HCT116 (cell line): Measurements from ENCODE around the gene DPF3. TPM values are rescaled to one million over a fixed set of nuclear protein-coding genes. Genes with fewer than 3 reads are reported as not detected.

Experiments
- ATAC-seq: fragments of 200-7000 bp; cut with Tn5 transposase; 2 replicates; pipeline ENCODE4 v1.9.1; 2020; ENCODE audit warnings: mild to moderate bottlenecking, moderate library complexity
- BruUV-seq: library from RNA; stranded (reverse); fragments of 400-500 nt; replicated peaks from 2 replicates; lab custom pipeline; 2021; lab: Mats Ljungman, UMichigan
- CTCF ChIA-PET: fragments of 300-600 bp; sonication (Branson Sonifier 250); formaldehyde crosslinking; loops from one replicate; lab custom pipeline; 2021; ENCODE audit warnings: antibody characterized with exemption; lab: Charles Lee
- POLR2A ChIA-PET: fragments of 300-600, 350-600 bp; sonication (Branson Sonifier 250); formaldehyde crosslinking; loops from one replicate; lab custom pipeline; 2021; ENCODE audit warnings: antibody characterized with exemption; lab: Charles Lee
- RAD21 ChIA-PET, 2 experiments: fragments of 300-600 bp; sonication (Branson Sonifier 250); formaldehyde crosslinking; loops; one replicate each; lab custom pipeline; 2023; ENCODE audit warnings: low total read pairs in 2 of 2; ENCODE audit not compliant: uncharacterized antibody in 2 of 2, unreplicated experiment in 2 of 2, low non-redundant PET in 1 of 2; lab: Charles Lee
- DNase-seq: peaks from one replicate; pipeline ENCODE4 v3.0.0-alpha.2; 2010; ENCODE audit warnings: low read depth, low spot score
- H2AFZ ChIP-seq: fragments of 200-600 bp; shearing (Covaris generic), sonication (generic); 2 replicates; pipeline ENCODE4 v1.6.1; 2017; ENCODE audit warnings: low read depth, mixed run types, mixed read lengths, antibody characterized with exemption, low read length; ENCODE audit not compliant: poor library complexity, severe bottlenecking
- H3K27ac ChIP-seq: 2 replicates; pipeline ENCODE4 v1.5.1; 2012; ENCODE audit warnings: low read depth, low read length
- H3K27me3 ChIP-seq: fragments of 200-600 bp; sonication (generic); 2 replicates; pipeline ENCODE4 v1.6.1; 2016; ENCODE audit warnings: mixed run types, low read length, mixed read lengths; ENCODE audit not compliant: insufficient read depth
- H3K36me3 ChIP-seq, 2 experiments: fragments of 200-500 bp in 1 of 2; fragments of 200-600 bp in 1 of 2; sonication (Bioruptor generic) in 1 of 2; sonication (generic) in 1 of 2; 2 replicates each; pipeline versions ENCODE4 v1.5.1 to v1.6.1; 2014 to 2016; ENCODE audit warnings: low read length in 2 of 2, inconsistent platforms in 1 of 2, mixed read lengths in 1 of 2, mixed run types in 1 of 2; ENCODE audit not compliant: insufficient read depth in 2 of 2, control insufficient read depth in 1 of 2
- H3K4me1 ChIP-seq, 2 experiments: fragments of 200-600 bp in 1 of 2; sonication (generic) in 1 of 2; 2 replicates each; pipeline versions ENCODE4 v1.5.1 to v1.6.1; 2012 to 2017; ENCODE audit warnings: low read length in 2 of 2, inconsistent platforms in 1 of 2, mild to moderate bottlenecking in 1 of 2, mixed read lengths in 1 of 2, mixed run types in 1 of 2, moderate library complexity in 1 of 2; ENCODE audit not compliant: insufficient read depth in 2 of 2, control insufficient read depth in 1 of 2
- H3K4me2 ChIP-seq: fragments of 200-600 bp; sonication (generic); 2 replicates; pipeline ENCODE4 v1.6.1; 2017; ENCODE audit warnings: mixed run types, low read length, mixed read lengths
- H3K4me3 ChIP-seq, 2 experiments: fragments of 200-600 bp in 1 of 2; sonication (generic) in 1 of 2; replicated peaks in 1 of 2; 2 replicates each; pipeline ENCODE4 v1.5.1; 2011 to 2016; ENCODE audit warnings: low read length in 2 of 2, control low read depth in 1 of 2, low read depth in 1 of 2, mild to moderate bottlenecking in 1 of 2, mixed read lengths in 1 of 2, mixed run types in 1 of 2
- H3K79me2 ChIP-seq: fragments of 200-600 bp; sonication (generic); 2 replicates; pipeline ENCODE4 v1.6.1; 2017; ENCODE audit warnings: mild to moderate bottlenecking, mixed run types, low read length, moderate library complexity, mixed read lengths; ENCODE audit not compliant: insufficient read depth
- H3K9ac ChIP-seq: fragments of 200-600 bp; sonication (generic); 2 replicates; pipeline ENCODE4 v1.6.1; 2016; ENCODE audit warnings: low read length, mixed read lengths
- H3K9me2 ChIP-seq: fragments of 200-600 bp; sonication (generic), shearing (Covaris generic); 2 replicates; pipeline ENCODE4 v1.6.1; 2017; ENCODE audit warnings: mixed run types, mild to moderate bottlenecking, moderate library complexity; ENCODE audit not compliant: insufficient read depth
- H3K9me3 ChIP-seq, 2 experiments: fragments of 200-500 bp in 1 of 2; fragments of 200-600 bp in 1 of 2; sonication (Bioruptor generic) in 1 of 2; sonication (generic) in 1 of 2; 2 replicates each; pipeline ENCODE4 v1.6.1; 2014 to 2017; ENCODE audit warnings: low read length in 2 of 2, mixed read lengths in 2 of 2, inconsistent platforms in 1 of 2, low read depth in 1 of 2, mild to moderate bottlenecking in 1 of 2, mixed run types in 1 of 2, moderate library complexity in 1 of 2; ENCODE audit not compliant: control insufficient read depth in 1 of 2, insufficient read depth in 1 of 2
- H4K20me1 ChIP-seq: fragments of 200-600 bp; sonication (generic), shearing (Covaris generic); 2 replicates; pipeline ENCODE4 v1.6.1; 2017; ENCODE audit warnings: mixed run types, mild to moderate bottlenecking, moderate library complexity; ENCODE audit not compliant: insufficient read depth
- ELF1 ChIP-seq: IDR thresholded peaks from 2 replicates; pipeline ENCODE4 v1.6.1; 2012; ENCODE audit warnings: low read depth, borderline replicate concordance
- EZH2 ChIP-seq: fragments of 200-600 bp; sonication (generic); IDR thresholded peaks from 2 replicates; pipeline ENCODE4 v1.6.1; 2017; ENCODE audit warnings: antibody characterized with exemption, mixed run types
- EZH2phosphoT487 ChIP-seq: fragments of 200-600 bp; IDR thresholded peaks from 2 replicates; pipeline ENCODE4 v1.6.1; 2018; ENCODE audit warnings: antibody characterized with exemption, borderline replicate concordance
- JUND ChIP-seq: IDR thresholded peaks from 2 replicates; pipeline ENCODE4 v1.6.1; 2012
- MAX ChIP-seq: IDR thresholded peaks from 2 replicates; pipeline ENCODE4 v1.6.1; 2012
- POLR2A ChIP-seq: IDR thresholded peaks from 2 replicates; pipeline ENCODE4 v1.7.0; 2011; ENCODE audit warnings: borderline replicate concordance; ENCODE audit not compliant: insufficient read depth, insufficient read length; ENCODE audit errors: extremely low read depth
- SIN3A ChIP-seq: IDR thresholded peaks from 2 replicates; pipeline ENCODE4 v1.6.1; 2012; ENCODE audit warnings: low read depth
- SP1 ChIP-seq: IDR thresholded peaks from 2 replicates; pipeline ENCODE4 v1.6.1; 2012; ENCODE audit warnings: low read depth
- ZNF274 ChIP-seq: fragments of 200-500 bp; sonication (Bioruptor generic); IDR thresholded peaks from 2 replicates; pipeline ENCODE4 v1.6.1; 2014; ENCODE audit warnings: mild to moderate bottlenecking, low read depth, low read length, inconsistent platforms
- intact Hi-C: fragments of 100-400 bp; cut with micrococcal nuclease; formaldehyde crosslinking; loops from 2 replicates; pipeline ENCODE4 v1.10.0; 2022
- total RNA-seq: library from RNA; stranded (reverse); gene quantifications from one replicate; pipeline ENCODE4 v1.2.1, GENCODE V29; 2021; ENCODE audit not compliant: unreplicated experiment
- TF ChIP-seq, protein P1 (sequence below): IDR thresholded peaks from 2 replicates; pipeline ENCODE4 v1.6.1; 2012
- TF ChIP-seq, protein P2 (sequence below): IDR thresholded peaks from 2 replicates; pipeline ENCODE4 v1.6.1; 2011; ENCODE audit warnings: mild to moderate bottlenecking, low read length, moderate library complexity; ENCODE audit not compliant: insufficient replicate concordance; ENCODE audit errors: extremely low read depth

DPF3 gene
- total RNA-seq, 1 experiment from 2014 or later: 0.27 TPM

- intact Hi-C loops: no loop called here
- Histone ChIP-seq H2AFZ (no peak overlapping the region), H4K20me1 (no peaks in the 10 kb centered on the region), H3K4me1 (no peaks in the 10 kb centered on the region), H3K27me3 (peaks cover 6% of the 10 kb centered on the region; the same call in 1 of the 2 replicates), H3K9me2 (no peaks in the 10 kb centered on the region), H3K9me3 (no peaks in the 10 kb centered on the region), H3K4me2 (no peak overlapping the region), H3K27ac (no peak overlapping the region), H3K9ac (no peak overlapping the region), H3K79me2 (no peaks in the 10 kb centered on the region), H3K36me3 (no peaks in the 10 kb centered on the region), H3K4me3 (no peak overlapping the region)
- ChIA-PET POLR2A (no interaction called here), CTCF (no interaction called here), RAD21 (no interaction called here)
- TF ChIP-seq EZH2 (no peak), SP1 (no peak), ELF1 (no peak), JUND (no peak), SIN3A (no peak), POLR2A (no peak), EZH2phosphoT487 (no peak), ZNF274 (no peak), MAX (no peak)
- TF ChIP-seq, protein P1, sequence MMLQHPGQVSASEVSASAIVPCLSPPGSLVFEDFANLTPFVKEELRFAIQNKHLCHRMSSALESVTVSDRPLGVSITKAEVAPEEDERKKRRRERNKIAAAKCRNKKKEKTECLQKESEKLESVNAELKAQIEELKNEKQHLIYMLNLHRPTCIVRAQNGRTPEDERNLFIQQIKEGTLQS: no peak
- TF ChIP-seq, protein P2, sequence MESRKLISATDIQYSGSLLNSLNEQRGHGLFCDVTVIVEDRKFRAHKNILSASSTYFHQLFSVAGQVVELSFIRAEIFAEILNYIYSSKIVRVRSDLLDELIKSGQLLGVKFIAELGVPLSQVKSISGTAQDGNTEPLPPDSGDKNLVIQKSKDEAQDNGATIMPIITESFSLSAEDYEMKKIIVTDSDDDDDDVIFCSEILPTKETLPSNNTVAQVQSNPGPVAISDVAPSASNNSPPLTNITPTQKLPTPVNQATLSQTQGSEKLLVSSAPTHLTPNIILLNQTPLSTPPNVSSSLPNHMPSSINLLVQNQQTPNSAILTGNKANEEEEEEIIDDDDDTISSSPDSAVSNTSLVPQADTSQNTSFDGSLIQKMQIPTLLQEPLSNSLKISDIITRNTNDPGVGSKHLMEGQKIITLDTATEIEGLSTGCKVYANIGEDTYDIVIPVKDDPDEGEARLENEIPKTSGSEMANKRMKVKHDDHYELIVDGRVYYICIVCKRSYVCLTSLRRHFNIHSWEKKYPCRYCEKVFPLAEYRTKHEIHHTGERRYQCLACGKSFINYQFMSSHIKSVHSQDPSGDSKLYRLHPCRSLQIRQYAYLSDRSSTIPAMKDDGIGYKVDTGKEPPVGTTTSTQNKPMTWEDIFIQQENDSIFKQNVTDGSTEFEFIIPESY: no peak
- ATAC-seq (no peak), DNase-seq (no peak)
- no TSS peak for BruUV-seq
Observed at GRCh38 chr14:72880820-72881219, 13.1 kb downstream of the DPF3 start.
